ENCODE data around the gene COL1A1.

Gene COL1A1

GRCh38 chr17:50213026-50214022, 11.9 kb upstream of the COL1A1 start:
- peak in 1 of 2 donors; percentile 12 for DNase-seq (ENCODE audit: low read depth in 2 of 2, low spot score in 1 of 2)

- DNase-seq (ENCODE audit: low read depth in 2 of 2, low spot score in 1 of 2): no peak
These were observed 10.9 kb upstream of the COL1A1 start for GRCh38 chr17:50212121-50212843.

- no peak for DNase-seq (ENCODE audit: low read depth in 2 of 2, low spot score in 1 of 2)
These were observed 10.1 kb upstream of the COL1A1 start for GRCh38 chr17:50211249-50212120.

- DNase-seq (ENCODE audit: low read depth in 2 of 2, low spot score in 1 of 2): no peak
These were observed 9.1 kb upstream of the COL1A1 start for GRCh38 chr17:50210240-50211225.

- DNase-seq (ENCODE audit: low read depth in 2 of 2, low spot score in 1 of 2): no peak
These were observed 8.2 kb upstream of the COL1A1 start for GRCh38 chr17:50209472-50210239.

- DNase-seq (ENCODE audit: low read depth in 2 of 2, low spot score in 1 of 2): no peak
These were observed 7.7 kb upstream of the COL1A1 start for GRCh38 chr17:50209133-50209471.

- no peak for DNase-seq (ENCODE audit: low read depth in 2 of 2, low spot score in 1 of 2)
These were observed 7.2 kb upstream of the COL1A1 start for GRCh38 chr17:50208611-50209061.

- DNase-seq (ENCODE audit: low read depth in 2 of 2, low spot score in 1 of 2): no peak
These were observed 6.5 kb upstream of the COL1A1 start for GRCh38 chr17:50207792-50208567.

GRCh38 chr17:50207315-50207714, 5.9 kb upstream of the COL1A1 start:
- no peak for DNase-seq (ENCODE audit: low read depth in 2 of 2, low spot score in 1 of 2)

GRCh38 chr17:50206604-50207293, 5.3 kb upstream of the COL1A1 start:
- no peak for DNase-seq (ENCODE audit: low read depth in 2 of 2, low spot score in 1 of 2)

- DNase-seq (ENCODE audit: low read depth in 2 of 2, low spot score in 1 of 2): no peak
These were observed 4.6 kb upstream of the COL1A1 start for GRCh38 chr17:50205963-50206505.

GRCh38 chr17:50205111-50205962, 3.9 kb upstream of the COL1A1 start:
- no peak for DNase-seq (ENCODE audit: low read depth in 2 of 2, low spot score in 1 of 2)

- DNase-seq (ENCODE audit: low read depth in 2 of 2, low spot score in 1 of 2): no peak
These were observed 3.0 kb upstream of the COL1A1 start for GRCh38 chr17:50204431-50204830.

- no peak for DNase-seq (ENCODE audit: low read depth in 2 of 2, low spot score in 1 of 2)
These were observed 2.3 kb upstream of the COL1A1 start for GRCh38 chr17:50203604-50204345.

- DNase-seq (ENCODE audit: low read depth in 2 of 2, low spot score in 1 of 2): no peak
These were observed 1.7 kb upstream of the COL1A1 start for GRCh38 chr17:50203086-50203485.

All from stimulated activated CD8-positive, alpha-beta memory T cell treated with anti-CD3 and anti-CD28 coated beads, Interleukin-4, amount 100 ng/mL, for 1 hour (primary cell).